Measurements from ENCODE around the gene HS3ST4. TPM values are rescaled to one million over a fixed set of nuclear protein-coding genes. Genes with fewer than 3 reads are reported as not detected.

HS3ST4 gene
- polyA plus RNA-seq, 1 donor from 2014 or later, result 13.0 TPM

GRCh38 chr16:25905810-25906209 is 214.1 kb downstream of the HS3ST4 start:
- Histone ChIP-seq H3K4me3 (ENCODE audit: low read length) (no peak overlapping the region), H4K20me1 (ENCODE audit: insufficient read depth) (no peaks in the 10 kb centered on the region), H3K36me3 (ENCODE audit: insufficient read depth, low read length) (no peaks in the 10 kb centered on the region), H3K27me3 (ENCODE audit: insufficient read depth, low read depth, low read length) (no peaks in the 10 kb centered on the region), H3K27ac (ENCODE audit: low read length) (no peak overlapping the region), H3K9me2 (ENCODE audit: insufficient read depth, low read length) (no peaks in the 10 kb centered on the region), H2AFZ (ENCODE audit: low read depth, low read length) (no peak overlapping the region), H3F3A (ENCODE audit: insufficient read depth, low read length, poor library complexity, severe bottlenecking) (no peaks in the 10 kb centered on the region), H3K9me3 (ENCODE audit: low read length) (no peaks in the 10 kb centered on the region), H3K9ac (ENCODE audit: low read length) (no peak overlapping the region), H3K79me2 (replicated peaks; ENCODE audit: insufficient read depth, low read length) (no peaks in the 10 kb centered on the region), H3K4me2 (ENCODE audit: low read length) (no peak overlapping the region)
- no peak for TF ChIP-seq POLR2AphosphoS5 (IDR thresholded peaks at IDR 0.05)
- TF ChIP-seq CTCF (IDR thresholded peaks at IDR 0.05; ENCODE audit: poor library complexity, severe bottlenecking), result no peak
- no peak for TF ChIP-seq REST (IDR thresholded peaks at IDR 0.05; ENCODE audit: borderline replicate concordance)
- no peak for TF ChIP-seq SMC3 (conservative IDR thresholded peaks at IDR 0.05; ENCODE audit: poor library complexity)
- no peak for TF ChIP-seq MXI1 (conservative IDR thresholded peaks at IDR 0.05; ENCODE audit: poor library complexity, severe bottlenecking)

- Histone ChIP-seq H3K27me3 (ENCODE audit: insufficient read depth, low read depth, low read length) (no peaks in the 10 kb centered on the region), H3K36me3 (ENCODE audit: insufficient read depth, low read length) (no peaks in the 10 kb centered on the region), H3K9ac (ENCODE audit: low read length) (no peak overlapping the region), H3K9me3 (ENCODE audit: low read length) (no peaks in the 10 kb centered on the region), H3K79me2 (replicated peaks; ENCODE audit: insufficient read depth, low read length) (no peaks in the 10 kb centered on the region), H2AFZ (ENCODE audit: low read depth, low read length) (no peak overlapping the region), H3K4me3 (ENCODE audit: low read length) (no peak overlapping the region), H3F3A (ENCODE audit: insufficient read depth, low read length, poor library complexity, severe bottlenecking) (no peaks in the 10 kb centered on the region), H4K20me1 (ENCODE audit: insufficient read depth) (no peaks in the 10 kb centered on the region), H3K4me2 (ENCODE audit: low read length) (no peak overlapping the region), H3K27ac (ENCODE audit: low read length) (no peak overlapping the region), H3K9me2 (ENCODE audit: insufficient read depth, low read length) (no peaks in the 10 kb centered on the region)
- TF ChIP-seq POLR2AphosphoS5 (IDR thresholded peaks at IDR 0.05), result no peak
- no peak for TF ChIP-seq REST (IDR thresholded peaks at IDR 0.05; ENCODE audit: borderline replicate concordance)
- TF ChIP-seq TAF1 (IDR thresholded peaks at IDR 0.05; ENCODE audit: low read depth), result no peak
- TF ChIP-seq RAD21 (conservative IDR thresholded peaks at IDR 0.05), result no peak
- no peak for TF ChIP-seq EZH2 (IDR thresholded peaks at IDR 0.05; ENCODE audit: borderline replicate concordance, insufficient read depth, low read length, poor library complexity, severe bottlenecking)
- TF ChIP-seq EP300 (conservative IDR thresholded peaks at IDR 0.05; ENCODE audit: poor library complexity, severe bottlenecking), result no peak
- TF ChIP-seq MXI1 (conservative IDR thresholded peaks at IDR 0.05; ENCODE audit: poor library complexity, severe bottlenecking), result no peak
- TF ChIP-seq SMC3 (conservative IDR thresholded peaks at IDR 0.05; ENCODE audit: poor library complexity), result no peak
- TF ChIP-seq CTCF (IDR thresholded peaks at IDR 0.05; ENCODE audit: poor library complexity, severe bottlenecking), result no peak
Measured at GRCh38 chr16:25910971-25911370, 219.2 kb downstream of the HS3ST4 start.

Measured in neural cell (in vitro differentiated cells).